ENCODE data around the gene ANKRD62.

ANKRD62 gene

GRCh38 chr18:12093520-12094257 is at the start of gene ANKRD62:
ANKRD62 (plus strand) TSS chr18:12093843; CDS start chr18:12094018, 175 bp downstream.
- DNase-seq, result no peak

GRCh38 chr18:12044591-12044990 is 49.1 kb upstream of the ANKRD62 start:
- peak; percentile 42 for DNase-seq

- DNase-seq, result no peak
Measured at GRCh38 chr18:12046046-12046750, 47.4 kb upstream of the ANKRD62 start.

GRCh38 chr18:12046751-12047335 is 46.8 kb upstream of the ANKRD62 start:
- DNase-seq, result no peak

GRCh38 chr18:12048010-12048826 is 45.4 kb upstream of the ANKRD62 start:
- DNase-seq, result no peak

GRCh38 chr18:12048827-12049175 is 44.8 kb upstream of the ANKRD62 start:
- DNase-seq, result peak; percentile 76

GRCh38 chr18:12049978-12050811 is 43.4 kb upstream of the ANKRD62 start:
- peak; percentile 37 for DNase-seq

GRCh38 chr18:12052866-12053265 is 40.8 kb upstream of the ANKRD62 start:
- no peak for DNase-seq

GRCh38 chr18:12053289-12053688 is 40.4 kb upstream of the ANKRD62 start:
- DNase-seq, result no peak

GRCh38 chr18:12056034-12056883 is 37.4 kb upstream of the ANKRD62 start:
- peak; percentile 31 for DNase-seq

GRCh38 chr18:12056884-12057402 is 36.7 kb upstream of the ANKRD62 start:
- DNase-seq, result no peak

GRCh38 chr18:12057419-12058039 is 36.1 kb upstream of the ANKRD62 start:
- no peak for DNase-seq

GRCh38 chr18:12059334-12060181 is 34.1 kb upstream of the ANKRD62 start:
- no peak for DNase-seq

- no peak for DNase-seq
Measured at GRCh38 chr18:12060182-12060870, 33.3 kb upstream of the ANKRD62 start.

- DNase-seq, result no peak
Measured at GRCh38 chr18:12061685-12062084, 32.0 kb upstream of the ANKRD62 start.

- no peak for DNase-seq
Measured at GRCh38 chr18:12062974-12063373, 30.7 kb upstream of the ANKRD62 start.

GRCh38 chr18:12064086-12064763 is 29.4 kb upstream of the ANKRD62 start:
- DNase-seq, result no peak

GRCh38 chr18:12065397-12065796 is 28.2 kb upstream of the ANKRD62 start:
- DNase-seq, result no peak

All from fibroblast of skin of right quadriceps (primary cell).